Epithelial cell of esophagus (primary cell): ENCODE measurements around the gene SRA1.
A peak's percentile ranks its signal among the peaks of the same experiment; 100 is the strongest.
"Not testable (repeated sequence)": the region's sequence is repeated elsewhere in the genome, so short reads cannot be mapped to it uniquely, and the experiment has no call there.

Experiments used
- DNase-seq: peaks from one replicate; pipeline ENCODE4 v3.0.0; 2010; ENCODE audit warnings: low read depth
- H3K4me3 ChIP-seq: 2 replicates; pipeline ENCODE4 v1.5.1; 2011; ENCODE audit warnings: mild to moderate bottlenecking, low read length, control low read depth
- TF ChIP-seq, protein P1 (sequence below): IDR thresholded peaks from 2 replicates; pipeline ENCODE4 v1.5.1; 2011; ENCODE audit warnings: low read depth, mild to moderate bottlenecking, low read length, control low read depth, inconsistent platforms; ENCODE audit not compliant: insufficient read depth; ENCODE audit errors: missing control alignments

Gene SRA1

DNA sequence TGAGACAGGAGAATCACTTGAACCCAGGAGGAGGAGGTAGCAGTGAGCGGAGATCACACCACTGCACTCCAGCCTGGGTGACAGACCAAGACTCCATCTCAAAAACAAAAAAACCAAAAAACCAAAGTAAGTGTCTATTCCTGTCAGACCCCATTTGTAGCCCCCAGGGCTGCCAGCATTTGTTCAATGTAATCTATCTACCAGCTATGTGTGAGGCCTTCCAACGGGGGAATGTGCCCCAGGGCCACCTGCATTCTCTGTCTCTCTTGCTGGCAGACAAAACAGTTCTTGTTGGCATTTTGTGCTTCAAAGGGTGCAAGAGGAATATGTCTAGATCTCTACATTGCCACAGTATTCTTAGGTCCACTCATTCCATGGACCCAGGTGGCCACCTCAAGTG, 41.6 kb upstream of the SRA1 start:
- TF ChIP-seq, protein P1, sequence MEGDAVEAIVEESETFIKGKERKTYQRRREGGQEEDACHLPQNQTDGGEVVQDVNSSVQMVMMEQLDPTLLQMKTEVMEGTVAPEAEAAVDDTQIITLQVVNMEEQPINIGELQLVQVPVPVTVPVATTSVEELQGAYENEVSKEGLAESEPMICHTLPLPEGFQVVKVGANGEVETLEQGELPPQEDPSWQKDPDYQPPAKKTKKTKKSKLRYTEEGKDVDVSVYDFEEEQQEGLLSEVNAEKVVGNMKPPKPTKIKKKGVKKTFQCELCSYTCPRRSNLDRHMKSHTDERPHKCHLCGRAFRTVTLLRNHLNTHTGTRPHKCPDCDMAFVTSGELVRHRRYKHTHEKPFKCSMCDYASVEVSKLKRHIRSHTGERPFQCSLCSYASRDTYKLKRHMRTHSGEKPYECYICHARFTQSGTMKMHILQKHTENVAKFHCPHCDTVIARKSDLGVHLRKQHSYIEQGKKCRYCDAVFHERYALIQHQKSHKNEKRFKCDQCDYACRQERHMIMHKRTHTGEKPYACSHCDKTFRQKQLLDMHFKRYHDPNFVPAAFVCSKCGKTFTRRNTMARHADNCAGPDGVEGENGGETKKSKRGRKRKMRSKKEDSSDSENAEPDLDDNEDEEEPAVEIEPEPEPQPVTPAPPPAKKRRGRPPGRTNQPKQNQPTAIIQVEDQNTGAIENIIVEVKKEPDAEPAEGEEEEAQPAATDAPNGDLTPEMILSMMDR: no peak
- no peak for DNase-seq
- no peak overlapping the region for H3K4me3 ChIP-seq

DNA sequence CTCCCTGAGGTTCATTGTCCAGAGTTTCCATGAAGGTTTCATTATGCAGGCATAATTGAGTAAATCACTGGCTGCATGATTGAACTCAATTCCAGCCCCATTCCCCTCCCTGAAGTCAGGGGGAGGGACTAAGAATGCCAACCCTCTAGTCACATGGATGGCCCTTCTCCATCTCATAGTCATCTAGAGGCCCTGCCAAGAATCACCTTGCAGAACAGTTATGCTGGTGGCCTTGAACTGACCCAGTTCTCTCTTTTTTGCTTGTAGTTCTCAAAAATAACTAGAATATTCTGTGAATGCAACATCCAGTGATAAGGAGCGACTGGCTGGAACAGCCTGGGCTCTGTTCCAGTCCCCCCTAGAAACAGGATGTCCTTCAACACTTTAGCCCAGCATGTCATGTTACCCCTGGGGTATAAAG, 39.1 kb upstream of the SRA1 start:
- TF ChIP-seq, protein P1: no peak
- peak; percentile 18 for DNase-seq
- no peak overlapping the region for H3K4me3 ChIP-seq

DNA sequence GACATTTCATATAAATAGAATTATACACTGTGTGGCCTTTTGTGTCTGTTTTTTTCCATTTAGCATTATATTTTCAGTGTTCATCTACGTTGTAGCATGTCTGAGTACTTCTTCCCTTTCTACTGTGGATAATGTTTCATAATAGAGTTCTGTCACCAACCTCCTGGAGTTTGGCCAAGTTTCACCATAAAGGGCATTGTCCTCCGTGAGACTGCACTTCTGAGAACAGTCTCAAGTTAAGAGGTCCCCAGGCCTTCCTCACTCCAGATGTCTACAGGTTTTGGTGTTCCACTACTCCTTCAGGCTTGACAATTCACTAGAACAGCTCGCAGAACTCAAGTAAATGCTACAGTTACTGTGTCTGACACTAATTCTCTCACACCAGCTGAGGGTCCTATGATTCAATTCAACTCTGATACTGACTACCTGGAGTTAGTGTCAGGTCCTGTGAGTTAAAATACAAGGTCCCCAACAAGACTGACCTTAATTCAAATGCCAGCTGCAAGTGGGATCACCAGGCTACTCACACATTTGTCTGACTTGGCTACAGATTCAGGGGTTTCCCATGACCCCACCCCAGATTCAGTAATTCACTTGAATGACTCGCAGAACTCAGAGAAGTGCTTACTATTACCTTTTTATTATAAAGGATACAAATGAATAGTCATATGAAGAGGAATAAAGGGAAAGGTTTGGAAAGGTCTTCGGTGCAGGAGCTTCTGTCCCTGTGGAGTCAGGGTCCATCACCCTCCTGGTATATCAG, 38.4 kb upstream of the SRA1 start:
- no peak overlapping the region for H3K4me3 ChIP-seq
- DNase-seq: peak; percentile 54
- TF ChIP-seq, protein P1: no peak

DNA sequence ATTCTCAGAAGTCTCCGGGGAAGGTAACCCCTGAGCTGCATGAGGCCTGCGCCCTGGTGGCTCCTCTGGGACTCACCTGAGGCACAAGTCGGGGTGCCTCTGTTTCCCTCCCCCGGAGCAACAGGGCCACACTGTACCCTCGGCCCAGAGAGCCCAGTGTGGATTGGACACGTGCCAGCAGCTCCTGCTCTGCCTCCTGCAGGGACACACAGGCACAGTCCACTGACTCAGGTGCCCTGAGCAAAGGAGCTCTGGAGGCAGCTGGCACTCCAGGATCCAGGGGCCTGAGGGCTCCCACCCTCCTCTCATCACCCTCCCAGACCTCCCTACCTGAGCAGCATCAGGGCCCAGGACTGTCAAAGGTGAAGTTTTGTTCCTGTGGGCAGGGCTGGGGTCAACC, 36.9 kb upstream of the SRA1 start:
- TF ChIP-seq, protein P1: no peak
- DNase-seq: no peak
- H3K4me3 ChIP-seq: no peak overlapping the region

DNA sequence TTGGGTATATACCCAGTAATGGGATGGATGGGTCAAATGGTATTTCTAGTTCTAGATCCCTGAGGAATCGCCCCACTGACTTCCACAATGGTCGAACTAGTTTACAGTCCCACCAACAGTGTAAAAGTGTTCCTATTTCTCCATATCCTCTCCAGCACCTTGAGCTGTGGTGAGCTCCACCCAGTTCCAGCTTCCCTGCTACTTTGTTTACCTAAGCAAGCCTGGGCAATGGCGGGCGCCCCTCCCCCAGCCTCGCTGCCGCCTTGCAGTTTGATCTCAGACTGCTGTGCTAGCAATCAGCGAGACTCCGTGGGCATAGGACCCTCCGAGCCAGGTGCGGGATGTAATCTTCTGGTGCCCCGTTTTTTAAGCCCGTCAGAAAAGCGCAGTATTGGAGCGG, 35.8 kb upstream of the SRA1 start:
- DNase-seq: peak; percentile 72
- not testable (repeated sequence) for H3K4me3 ChIP-seq

DNA sequence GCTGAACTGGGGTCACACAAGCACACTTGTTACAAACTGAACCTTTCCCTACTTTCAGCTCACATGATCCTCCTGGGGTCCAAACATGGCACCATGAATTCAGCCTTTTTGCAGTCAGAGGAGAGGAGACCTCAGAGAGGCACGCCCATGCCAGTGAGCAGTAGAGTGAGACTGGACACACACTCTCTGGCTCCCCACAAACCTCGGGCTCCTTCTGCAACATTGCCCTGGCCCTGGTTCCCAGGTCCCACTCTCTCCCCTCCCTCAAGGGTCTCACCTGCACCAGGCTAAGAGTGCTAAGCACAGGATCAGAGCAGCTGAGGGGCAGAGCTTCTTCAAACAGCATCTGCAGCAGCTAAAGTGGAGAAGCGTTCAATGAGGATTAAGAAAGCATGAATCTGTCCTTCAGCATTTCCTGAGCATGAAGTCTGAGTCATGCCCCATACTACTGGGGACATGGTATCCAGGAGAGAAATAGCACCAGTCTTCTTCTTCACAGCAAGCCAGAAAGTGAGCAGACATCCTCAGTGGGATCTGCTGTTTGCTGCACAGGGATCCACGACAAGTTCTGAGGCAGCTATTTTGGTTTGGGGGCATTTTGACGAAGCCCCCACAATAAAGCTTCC, 34.6 kb upstream of the SRA1 start:
- DNase-seq: peak; percentile 74
- TF ChIP-seq, protein P1: no peak
- no peak overlapping the region for H3K4me3 ChIP-seq

DNA sequence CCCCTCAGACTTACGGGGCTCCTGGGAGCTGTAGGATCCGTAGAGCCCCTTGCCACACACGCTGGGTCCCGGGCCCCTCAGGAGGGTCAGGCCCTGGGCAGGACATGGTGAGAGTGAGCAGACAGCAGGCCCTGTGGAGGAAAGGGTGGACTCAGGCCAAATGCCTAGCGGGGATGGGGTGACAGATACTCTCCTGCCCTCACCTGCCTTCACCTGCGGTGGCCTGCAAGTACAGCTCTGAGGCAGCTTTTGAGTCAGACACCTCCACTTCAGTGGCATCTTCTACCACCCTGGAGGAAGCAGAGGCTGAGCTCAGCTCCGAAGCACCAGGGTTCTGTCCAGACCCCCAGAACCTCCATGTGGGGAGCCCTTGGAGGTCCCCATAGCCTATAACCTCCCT, 33.6 kb upstream of the SRA1 start:
- peak; percentile 82 for DNase-seq
- H3K4me3 ChIP-seq: no peak overlapping the region
- TF ChIP-seq, protein P1: no peak
